Choroid plexus epithelial cell (primary cell): ENCODE results near the gene AIFM2.
A peak's percentile ranks its signal among the peaks of the same experiment; 100 is the strongest.
"Not testable (repeated sequence)": the region's sequence is repeated elsewhere in the genome, so short reads cannot be mapped to it uniquely, and the experiment has no call there.

ENCODE experiments used
- DNase-seq: peaks from one replicate; pipeline ENCODE4 v3.0.0-alpha.2; 2010; ENCODE audit warnings: low read depth
- H3K4me3 ChIP-seq: 2 replicates; pipeline ENCODE4 v1.5.1; 2011; ENCODE audit warnings: low read depth, mild to moderate bottlenecking, control low read depth, low read length, moderate library complexity
- CTCF ChIP-seq: conservative IDR thresholded peaks from 2 replicates; pipeline ENCODE4 v1.5.1; 2011; ENCODE audit warnings: low read depth, mild to moderate bottlenecking, control low read depth, inconsistent platforms, low read length, moderate library complexity

Gene AIFM2

GRCh38 chr10:70132098-70133029 lies at the start of gene AIFM2:
AIFM2 (minus strand) TSS chr10:70132825; CDS start chr10:70124084, 8,741 bp downstream.
- no peak for TF ChIP-seq CTCF
- peak; percentile 62 for DNase-seq
- H3K4me3 ChIP-seq = peak within 1 kb of the TSS; percentile 63

- not testable (repeated sequence) for DNase-seq, H3K4me3 ChIP-seq
Observed at GRCh38 chr10:70179209-70179608, 46.6 kb upstream of the AIFM2 start.

- H3K4me3 ChIP-seq = no peak overlapping the region
- TF ChIP-seq CTCF = no peak
- DNase-seq = no peak
Observed at GRCh38 chr10:70178139-70178725, 45.6 kb upstream of the AIFM2 start.

- no peak for TF ChIP-seq CTCF
- no peak overlapping the region for H3K4me3 ChIP-seq
- no peak for DNase-seq
Observed at GRCh38 chr10:70176441-70176840, 43.8 kb upstream of the AIFM2 start.

GRCh38 chr10:70175516-70175915 lies 42.9 kb upstream of the AIFM2 start:
- no peak for TF ChIP-seq CTCF
- no peak overlapping the region for H3K4me3 ChIP-seq
- DNase-seq = no peak

GRCh38 chr10:70174058-70174741 lies 41.6 kb upstream of the AIFM2 start:
- TF ChIP-seq CTCF = no peak
- no peak for DNase-seq
- H3K4me3 ChIP-seq = no peak overlapping the region

- DNase-seq = peak; percentile 32
- peak overlapping the region; percentile 96 for H3K4me3 ChIP-seq
- no peak for TF ChIP-seq CTCF
Observed at GRCh38 chr10:70169649-70170364, 37.2 kb upstream of the AIFM2 start.
